Stimulated activated CD4-positive, alpha-beta T cell treated with anti-CD3 and anti-CD28 coated beads, Interleukin-12 subunit alpha, Interleukin-12 subunit beta, amount 100 ng/mL, for 48 hours (primary cell): ENCODE data around the gene NLRP11.
"Not testable (repeated sequence)": the region's sequence is repeated elsewhere in the genome, so short reads cannot be mapped to it uniquely, and the experiment has no call there.

Experiments
- DNase-seq, 3 donors: peaks; one replicate each; pipeline ENCODE4 v3.0.0-alpha.2; 2020; ENCODE audit warnings: low read depth in 2 of 3, low spot score in 1 of 3

The NLRP11 gene

DNA sequence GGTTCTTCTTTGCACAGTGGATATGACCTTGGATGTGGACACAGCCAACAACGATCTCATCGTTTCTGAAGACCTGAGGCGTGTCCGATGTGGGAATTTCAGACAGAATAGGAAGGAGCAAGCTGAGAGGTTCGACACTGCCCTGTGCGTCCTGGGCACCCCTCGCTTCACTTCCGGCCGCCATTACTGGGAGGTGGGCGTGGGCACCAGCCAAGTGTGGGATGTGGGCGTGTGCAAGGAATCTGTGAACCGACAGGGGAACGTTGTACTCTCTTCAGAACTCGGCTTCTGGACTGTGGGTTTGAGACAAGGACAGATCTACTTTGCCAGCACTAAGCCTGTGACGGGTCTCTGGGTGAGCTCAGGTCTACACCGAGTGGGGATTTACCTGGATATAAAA lies 53.5 kb downstream of the NLRP11 start:
- no peak for DNase-seq

DNA sequence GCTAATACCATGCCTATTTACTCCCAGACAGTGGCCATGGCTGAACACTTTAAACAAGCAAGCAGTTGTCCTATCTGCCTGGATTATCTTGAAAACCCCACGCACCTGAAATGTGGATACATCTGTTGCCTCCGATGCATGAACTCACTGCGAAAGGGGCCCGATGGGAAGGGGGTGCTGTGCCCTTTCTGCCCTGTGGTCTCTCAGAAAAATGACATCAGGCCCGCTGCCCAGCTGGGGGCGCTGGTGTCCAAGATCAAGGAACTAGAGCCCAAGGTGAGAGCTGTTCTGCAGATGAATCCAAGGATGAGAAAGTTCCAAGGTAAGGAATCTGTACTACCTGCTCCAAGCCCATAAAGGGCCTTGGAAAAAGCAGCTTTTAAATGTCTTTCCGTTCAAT lies 54.3 kb downstream of the NLRP11 start:
- no peak for DNase-seq

DNA sequence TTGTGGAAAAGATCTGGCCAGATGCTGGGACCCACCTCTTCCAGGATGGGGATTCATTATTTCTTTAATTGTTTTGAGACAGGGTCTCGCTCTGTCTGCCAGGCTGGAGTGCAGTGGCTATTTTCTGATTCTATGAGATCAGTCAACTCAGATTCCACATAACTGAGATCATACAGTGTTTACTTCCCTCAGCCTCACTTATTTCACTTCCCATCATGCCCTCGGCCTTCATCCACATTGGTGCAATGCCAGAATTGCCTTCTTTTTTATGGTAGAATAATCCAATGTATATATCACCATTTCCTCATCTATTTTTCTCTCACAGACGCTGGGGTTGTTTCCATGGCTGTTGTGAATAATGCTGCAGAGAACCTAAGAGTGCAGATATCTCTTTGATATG lies 62.2 kb downstream of the NLRP11 start:
- DNase-seq: not testable (repeated sequence)

DNA sequence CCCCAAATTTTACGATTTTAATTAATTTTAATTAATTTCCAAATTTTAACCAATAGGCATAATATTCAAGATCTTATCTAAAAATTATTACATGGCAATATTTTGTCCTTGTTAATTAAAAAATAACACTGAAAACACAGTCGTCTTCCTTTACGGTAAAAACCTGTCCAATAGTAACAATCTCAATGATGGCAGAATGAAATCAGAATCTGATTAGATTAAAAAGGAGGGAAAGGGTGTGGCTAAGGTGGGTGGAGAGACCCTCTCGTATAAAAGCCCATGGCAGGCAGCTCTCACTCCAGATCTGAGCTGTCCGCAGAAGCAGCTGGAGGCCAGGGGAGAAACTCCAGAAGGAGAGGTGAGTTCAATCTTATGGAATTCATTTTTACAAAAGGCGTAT lies 63.0 kb downstream of the NLRP11 start, which contains the start of gene RFPL4AL1:
RFPL4AL1 (plus strand) TSS at position 301 of the 400 bp plus-strand sequence. CDS start 2,687 bp downstream, outside the sequence.
- DNase-seq: not testable (repeated sequence)

DNA sequence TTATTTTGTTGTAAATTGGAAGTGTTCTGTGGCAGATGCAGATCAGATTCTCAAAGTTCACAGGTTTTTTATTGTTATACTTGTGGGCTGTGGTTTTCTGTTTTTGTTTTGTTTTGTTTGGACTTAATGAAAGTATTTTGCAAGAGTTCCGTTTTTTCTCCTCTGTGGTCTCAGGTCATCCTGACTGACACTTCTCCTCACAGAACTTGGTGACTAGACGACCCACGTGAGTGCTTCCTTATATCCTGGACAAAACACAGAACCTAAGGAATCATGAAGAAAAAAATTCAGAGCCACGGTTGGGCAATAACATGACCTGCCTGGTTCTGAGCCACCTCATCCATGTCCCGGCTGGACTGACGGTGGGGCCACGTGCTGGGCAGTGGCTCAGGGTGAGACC lies 65.3 kb downstream of the NLRP11 start:
- DNase-seq: no peak

DNA sequence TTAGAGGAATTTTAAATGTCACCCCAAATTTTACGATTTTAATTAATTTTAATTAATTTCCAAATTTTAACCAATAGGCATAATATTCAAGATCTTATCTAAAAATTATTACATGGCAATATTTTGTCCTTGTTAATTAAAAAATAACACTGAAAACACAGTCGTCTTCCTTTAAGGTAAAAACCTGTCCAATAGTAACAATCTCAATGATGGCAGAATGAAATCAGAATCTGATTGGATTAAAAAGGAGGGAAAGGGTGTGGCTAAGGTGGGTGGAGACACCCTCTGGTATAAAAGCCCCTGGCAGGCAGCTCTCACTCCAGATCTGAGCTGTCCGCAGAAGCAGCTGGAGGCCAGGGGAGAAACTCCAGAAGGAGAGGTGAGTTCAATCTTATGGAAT lies 73.0 kb downstream of the NLRP11 start, which contains the start of gene RFPL4A:
RFPL4A (plus strand) TSS at position 301 of the 400 bp plus-strand sequence. CDS start 2,704 bp downstream, outside the sequence.
- not testable (repeated sequence) for DNase-seq

DNA sequence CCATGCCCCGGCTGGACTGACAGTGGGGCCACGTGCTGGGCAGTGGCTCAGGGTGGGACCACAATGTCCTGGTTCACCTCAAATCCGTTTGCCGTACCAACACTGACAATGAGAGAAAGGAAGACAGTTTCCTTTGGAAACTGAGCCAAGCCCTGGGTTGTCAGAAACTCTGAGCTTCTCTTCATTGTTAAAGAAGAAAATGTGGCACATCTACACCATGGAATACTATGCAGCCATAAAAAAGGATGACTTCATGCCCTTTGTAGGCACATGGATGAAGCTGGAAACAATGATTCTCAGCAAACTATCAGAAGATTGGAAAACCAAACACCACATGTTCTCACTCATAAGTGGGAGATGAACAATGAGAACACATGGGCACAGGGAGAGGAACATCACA lies 75.0 kb downstream of the NLRP11 start:
- not testable (repeated sequence) for DNase-seq

DNA sequence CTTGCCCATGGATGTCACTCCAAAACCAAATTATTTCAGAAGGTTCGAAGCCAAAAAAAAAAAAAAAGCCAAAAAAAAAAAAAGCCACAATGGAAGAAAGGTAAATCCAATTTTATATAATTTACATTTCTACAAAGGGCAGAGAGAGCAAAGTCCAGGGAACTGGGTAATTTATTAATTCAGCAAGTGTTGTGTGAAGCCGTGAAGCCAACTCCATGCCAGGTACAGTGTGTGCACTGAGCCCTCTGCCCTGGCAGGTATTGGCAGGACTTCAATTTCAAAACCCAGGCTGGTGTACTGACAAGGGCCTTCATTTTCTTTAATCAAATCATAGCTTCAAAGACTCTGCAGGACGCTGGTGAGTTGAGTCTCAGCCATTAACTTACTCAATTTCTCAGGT lies 78.4 kb downstream of the NLRP11 start:
- no peak for DNase-seq

DNA sequence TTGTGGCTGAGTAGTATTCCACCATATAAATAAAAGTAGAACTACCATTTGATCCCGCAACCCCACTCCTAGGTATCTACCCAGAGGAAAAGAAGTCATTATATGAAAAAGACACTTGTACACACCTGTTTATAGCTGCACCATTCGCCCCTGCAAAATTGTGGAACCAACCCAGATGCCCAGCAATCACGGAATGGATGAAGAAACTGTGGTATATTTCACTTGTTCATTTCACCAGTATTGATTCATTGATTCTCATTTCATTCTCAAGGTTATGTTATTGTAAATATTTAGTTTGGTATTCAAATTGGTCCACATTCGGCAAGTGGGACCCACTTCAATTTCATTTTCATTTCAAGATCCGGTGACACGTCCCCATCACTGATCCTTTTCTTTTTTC lies 81.1 kb downstream of the NLRP11 start:
- no peak for DNase-seq

DNA sequence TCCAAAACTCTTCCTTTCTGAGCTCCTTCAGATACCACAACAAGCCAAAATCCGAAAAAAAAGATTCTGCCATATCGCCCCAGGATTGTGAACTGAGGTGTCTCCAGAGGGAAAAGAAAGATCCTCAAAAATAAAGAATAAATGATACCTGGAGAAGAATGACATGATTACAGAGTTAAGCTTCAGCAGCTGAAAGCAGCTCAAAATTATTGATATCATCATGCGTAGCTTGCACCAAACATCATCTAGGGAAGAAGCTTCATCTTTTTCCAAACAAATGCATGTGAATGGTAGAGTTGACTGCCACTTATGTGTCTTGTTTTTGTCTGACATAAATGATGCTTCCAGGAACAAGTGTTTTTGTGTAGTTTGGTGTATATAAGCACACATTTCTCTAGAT lies 93.5 kb downstream of the NLRP11 start, which contains the start of gene NLRP9:
NLRP9 (minus strand) TSS at position 101 of the 400 bp plus-strand sequence; CDS start at position 73, 28 bp downstream.
- no peak for DNase-seq
